MM.1S (cell line): ENCODE results near the gene SFXN5.

Experiments used
- DNase-seq: peaks from one replicate; pipeline ENCODE4 v3.0.0-alpha.2; 2015
- H2AFZ ChIP-seq: fragments of 300-600 bp; sonication (generic); 2 replicates; pipeline ENCODE4 v1.6.0; 2016; ENCODE audit warnings: antibody characterized with exemption, low read length
- H3F3A ChIP-seq: fragments of 300-600 bp; sonication (generic); 2 replicates; pipeline ENCODE4 v1.6.1; 2016; ENCODE audit warnings: mild to moderate bottlenecking, antibody characterized with exemption, low read length, moderate library complexity, mixed read lengths; ENCODE audit not compliant: insufficient read depth
- H3K27ac ChIP-seq: fragments of 300-600 bp; sonication (generic); 2 replicates; pipeline ENCODE4 v1.5.1; 2016; ENCODE audit warnings: mild to moderate bottlenecking, low read length
- H3K27me3 ChIP-seq: fragments of 300-600 bp; sonication (generic); replicated peaks from 2 replicates; pipeline ENCODE4 v1.6.0; 2016; ENCODE audit warnings: low read length; ENCODE audit not compliant: insufficient read depth
- H3K36me3 ChIP-seq: fragments of 300-600 bp; sonication (generic); replicated peaks from 2 replicates; pipeline ENCODE4 v1.6.1; 2016; ENCODE audit warnings: mild to moderate bottlenecking, low read length, mixed read lengths; ENCODE audit not compliant: insufficient read depth
- H3K4me1 ChIP-seq: fragments of 300-600 bp; sonication (generic); 2 replicates; pipeline ENCODE4 v1.6.1; 2016; ENCODE audit warnings: low read length, mixed read lengths
- H3K4me2 ChIP-seq: fragments of 300-600 bp; sonication (generic); 2 replicates; pipeline ENCODE4 v1.6.0; 2016; ENCODE audit warnings: low read depth, low read length
- H3K4me3 ChIP-seq: fragments of 300-600 bp; sonication (generic); 2 replicates; pipeline ENCODE4 v1.5.1; 2016; ENCODE audit warnings: low read length, mixed read lengths
- H3K79me2 ChIP-seq: fragments of 300-600 bp; sonication (generic); 2 replicates; pipeline ENCODE4 v1.6.1; 2016; ENCODE audit warnings: mixed run types, low read length, mixed read lengths
- H3K9ac ChIP-seq: fragments of 300-600 bp; sonication (generic); 2 replicates; pipeline ENCODE4 v1.6.1; 2016; ENCODE audit warnings: low read length, mixed read lengths
- H3K9me2 ChIP-seq: fragments of 300-600 bp; sonication (generic); replicated peaks from 2 replicates; pipeline ENCODE4 v1.6.1; 2016; ENCODE audit warnings: mild to moderate bottlenecking, low read length, mixed read lengths; ENCODE audit not compliant: insufficient read depth
- H3K9me3 ChIP-seq: fragments of 300-600 bp; sonication (generic); replicated peaks from 2 replicates; pipeline ENCODE4 v1.6.1; 2016; ENCODE audit warnings: mild to moderate bottlenecking, low read length, mixed read lengths; ENCODE audit not compliant: insufficient read depth
- H4K20me1 ChIP-seq: fragments of 300-600 bp; sonication (generic); 2 replicates; pipeline ENCODE4 v1.6.1; 2016; ENCODE audit warnings: mild to moderate bottlenecking, low read length, moderate library complexity, mixed read lengths; ENCODE audit not compliant: insufficient read depth
- CTCF ChIP-seq: fragments of 300-600 bp; sonication (generic); IDR thresholded peaks from 2 replicates; pipeline ENCODE4 v1.5.1; 2016; ENCODE audit warnings: antibody characterized with exemption, low read length, mixed read lengths
- EZH2 ChIP-seq: fragments of 300-600 bp; sonication (generic); optimal IDR thresholded peaks from 2 replicates; pipeline ENCODE3; 2017; ENCODE audit warnings: low read depth, mild to moderate bottlenecking, antibody characterized with exemption, low read length, mixed read lengths
- EZH2phosphoT487 ChIP-seq: fragments of 300-600 bp; sonication (generic); IDR thresholded peaks from 2 replicates; pipeline ENCODE4 v1.6.1; 2018; ENCODE audit warnings: antibody characterized with exemption, low read length

SFXN5 gene

GRCh38 chr2:73021371-73022010, 50.0 kb downstream of the SFXN5 start:
- Histone ChIP-seq H3K9me3 (no peaks in the 10 kb centered on the region), H3K4me3 (no peak overlapping the region), H3K27me3 (no peaks in the 10 kb centered on the region), H4K20me1 (no peaks in the 10 kb centered on the region), H3F3A (no peaks in the 10 kb centered on the region), H3K4me1 (no peaks in the 10 kb centered on the region), H2AFZ (no peak overlapping the region), H3K9ac (no peak overlapping the region), H3K9me2 (no peaks in the 10 kb centered on the region), H3K79me2 (no peaks in the 10 kb centered on the region), H3K4me2 (no peak overlapping the region), H3K27ac (no peak overlapping the region), H3K36me3 (no peaks in the 10 kb centered on the region)
- no peak for DNase-seq
- TF ChIP-seq EZH2 (no peak), EZH2phosphoT487 (no peak), CTCF (no peak)

GRCh38 chr2:73020657-73021370, 50.7 kb downstream of the SFXN5 start:
- Histone ChIP-seq H3K9ac (no peak overlapping the region), H3K27me3 (no peaks in the 10 kb centered on the region), H3K4me3 (no peak overlapping the region), H3K79me2 (no peaks in the 10 kb centered on the region), H3K27ac (no peak overlapping the region), H3K9me2 (no peaks in the 10 kb centered on the region), H2AFZ (no peak overlapping the region), H4K20me1 (no peaks in the 10 kb centered on the region), H3K9me3 (no peaks in the 10 kb centered on the region), H3F3A (no peaks in the 10 kb centered on the region), H3K4me2 (no peak overlapping the region), H3K36me3 (no peaks in the 10 kb centered on the region), H3K4me1 (no peaks in the 10 kb centered on the region)
- no peak for DNase-seq
- no peak for TF ChIP-seq EZH2
- no peak for TF ChIP-seq CTCF
- TF ChIP-seq EZH2phosphoT487, result no peak

- no peaks in the 10 kb centered on the region for H3K4me1 ChIP-seq
- TF ChIP-seq EZH2phosphoT487 (no peak), CTCF (no peak), EZH2 (no peak)
- no peak overlapping the region for H3K27ac ChIP-seq
- no peaks in the 10 kb centered on the region for H4K20me1 ChIP-seq
- no peak overlapping the region for H3K9ac ChIP-seq
- H3K27me3 ChIP-seq, result no peaks in the 10 kb centered on the region
- H3K79me2 ChIP-seq, result no peaks in the 10 kb centered on the region
- H3K4me2 ChIP-seq, result no peak overlapping the region
- no peaks in the 10 kb centered on the region for H3K9me2 ChIP-seq
- no peaks in the 10 kb centered on the region for H3K36me3 ChIP-seq
- H3K9me3 ChIP-seq, result no peaks in the 10 kb centered on the region
- H2AFZ ChIP-seq, result no peak overlapping the region
- no peaks in the 10 kb centered on the region for H3F3A ChIP-seq
- H3K4me3 ChIP-seq, result no peak overlapping the region
- no peak for DNase-seq
Observed at GRCh38 chr2:73020306-73020656, 51.2 kb downstream of the SFXN5 start.
